Muscle layer of duodenum (tissue), 2 donors: ENCODE data around the gene SYNGR1.
"Not testable (repeated sequence)": the region's sequence is repeated elsewhere in the genome, so short reads cannot be mapped to it uniquely, and the experiment has no call there.

Experiments
- H3K27ac ChIP-seq: one replicate; pipeline ENCODE4 v1.7.0; 2013; ENCODE audit warnings: mild to moderate bottlenecking, low read length
- H3K27me3 ChIP-seq: one replicate; pipeline ENCODE4 v1.7.0; 2013; ENCODE audit warnings: low read depth, mild to moderate bottlenecking, control low read depth, low read length
- H3K36me3 ChIP-seq, 2 donors: one replicate each; pipeline ENCODE4 v1.7.0; 2013; ENCODE audit warnings: low read length in 2 of 2, control low read depth in 1 of 2, mild to moderate bottlenecking in 1 of 2; ENCODE audit not compliant: insufficient read depth in 2 of 2, control insufficient read depth in 1 of 2
- H3K4me1 ChIP-seq, 2 donors: one replicate each; pipeline ENCODE4 v1.7.0; 2013; ENCODE audit warnings: low read length in 2 of 2, mild to moderate bottlenecking in 2 of 2, control low read depth in 1 of 2, moderate library complexity in 1 of 2; ENCODE audit not compliant: insufficient read depth in 2 of 2, control insufficient read depth in 1 of 2
- H3K4me3 ChIP-seq, 2 donors: one replicate each; pipeline ENCODE4 v1.7.0; 2013; ENCODE audit warnings: low read length in 2 of 2, low read depth in 1 of 2, mild to moderate bottlenecking in 1 of 2
- H3K9me3 ChIP-seq, 2 donors: one replicate each; pipeline ENCODE4 v1.7.0; 2013; ENCODE audit warnings: low read length in 2 of 2, control low read depth in 1 of 2, mild to moderate bottlenecking in 1 of 2; ENCODE audit not compliant: control insufficient read depth in 1 of 2
- donor health status: healthy.

Gene SYNGR1

DNA sequence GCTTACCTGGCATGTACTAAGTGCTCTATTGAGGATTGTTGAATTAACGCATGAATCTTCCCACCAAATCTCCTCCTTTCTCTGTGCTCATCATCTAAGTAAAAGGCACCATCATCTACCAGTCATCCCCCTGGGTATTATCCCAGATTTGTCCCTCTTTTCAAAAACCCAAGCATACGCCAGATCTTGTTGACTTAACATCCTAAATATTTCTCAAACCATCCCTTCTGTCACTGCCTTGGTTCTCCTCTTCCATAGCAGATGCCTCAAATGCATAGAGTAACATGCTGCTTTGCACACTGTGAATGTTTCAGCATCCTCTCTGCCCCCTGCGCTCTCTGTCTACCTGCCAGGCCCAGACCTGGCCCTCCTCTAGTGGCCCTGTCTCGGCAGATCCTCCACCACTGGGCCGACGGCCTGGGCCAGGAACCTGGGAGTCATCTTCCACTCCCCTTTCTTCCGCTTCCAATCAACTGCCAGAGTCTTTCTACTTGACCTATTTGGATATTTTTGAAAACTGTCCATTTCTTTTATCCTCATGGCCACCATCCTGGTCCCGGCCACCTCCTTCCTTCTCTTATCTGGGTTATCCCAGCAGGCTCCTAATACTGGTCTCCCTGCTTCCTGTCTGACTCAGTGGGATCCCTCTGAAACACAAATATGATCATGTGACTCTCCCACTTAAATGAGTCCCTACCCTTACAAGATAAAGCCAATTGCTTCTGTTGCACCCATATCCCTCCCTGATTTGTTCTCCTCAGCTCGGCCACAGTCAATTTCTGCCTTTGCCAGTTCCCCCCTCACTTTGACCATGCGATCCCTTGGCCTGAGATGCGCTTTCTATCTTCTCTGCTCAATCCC is 46.4 kb downstream of the SYNGR1 start:
- peaks cover 4 to 11% of the 10 kb centered on the region in 2 donors for H3K4me1 ChIP-seq
- H3K27me3 ChIP-seq = no peaks in the 10 kb centered on the region
- H3K36me3 ChIP-seq = no peaks in the 10 kb centered on the region
- no peak overlapping the region for H3K27ac ChIP-seq
- H3K9me3 ChIP-seq = no peaks in the 10 kb centered on the region
- no peak overlapping the region for H3K4me3 ChIP-seq

DNA sequence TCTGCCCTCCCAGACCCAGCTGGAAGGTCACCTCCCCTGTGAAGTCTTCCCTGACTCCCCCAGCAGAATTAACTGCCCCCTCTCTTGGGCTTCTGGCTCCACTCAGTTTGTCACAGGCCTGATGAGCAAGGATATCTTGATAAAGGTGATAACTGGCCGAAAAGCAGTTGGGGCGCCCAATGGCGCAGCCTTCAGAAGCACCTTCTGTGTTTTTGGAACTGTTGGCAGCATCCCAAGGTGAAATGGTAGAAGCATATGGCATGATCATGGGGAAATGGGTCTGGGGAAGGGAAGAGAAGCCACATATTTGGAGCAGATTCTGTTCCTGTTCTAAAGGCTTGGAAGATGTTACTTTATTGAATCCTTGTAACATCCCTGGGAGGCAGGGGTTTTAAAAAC is 47.0 kb downstream of the SYNGR1 start:
- no peaks in the 10 kb centered on the region for H3K36me3 ChIP-seq
- H3K4me3 ChIP-seq = no peak overlapping the region
- no peak overlapping the region for H3K27ac ChIP-seq
- peaks cover 4 to 13% of the 10 kb centered on the region in 2 donors for H3K4me1 ChIP-seq
- H3K27me3 ChIP-seq = no peaks in the 10 kb centered on the region
- no peaks in the 10 kb centered on the region for H3K9me3 ChIP-seq

DNA sequence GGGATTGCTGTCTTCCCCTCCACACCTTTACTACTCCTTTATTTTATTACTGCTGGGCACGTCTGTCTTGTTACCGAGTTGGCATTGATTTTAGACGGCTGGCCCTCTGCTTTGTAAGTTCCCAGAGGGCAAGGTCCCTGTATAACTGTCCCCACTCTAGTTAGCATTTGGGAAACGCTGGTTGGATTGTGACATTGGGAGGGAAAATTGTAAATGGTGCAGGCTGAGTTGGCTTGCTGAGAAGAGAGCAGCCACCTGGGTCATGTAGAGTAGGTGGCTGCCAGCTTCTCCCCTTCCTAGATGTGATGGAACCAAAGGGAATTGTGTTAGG is 51.5 kb downstream of the SYNGR1 start:
- H3K9me3 ChIP-seq = no peaks in the 10 kb centered on the region
- H3K36me3 ChIP-seq = no peaks in the 10 kb centered on the region
- H3K27ac ChIP-seq = no peak overlapping the region
- H3K4me3 ChIP-seq = no peak overlapping the region
- H3K27me3 ChIP-seq = no peaks in the 10 kb centered on the region
- H3K4me1 ChIP-seq = peaks cover 10 to 25% of the 10 kb centered on the region in 2 donors

DNA sequence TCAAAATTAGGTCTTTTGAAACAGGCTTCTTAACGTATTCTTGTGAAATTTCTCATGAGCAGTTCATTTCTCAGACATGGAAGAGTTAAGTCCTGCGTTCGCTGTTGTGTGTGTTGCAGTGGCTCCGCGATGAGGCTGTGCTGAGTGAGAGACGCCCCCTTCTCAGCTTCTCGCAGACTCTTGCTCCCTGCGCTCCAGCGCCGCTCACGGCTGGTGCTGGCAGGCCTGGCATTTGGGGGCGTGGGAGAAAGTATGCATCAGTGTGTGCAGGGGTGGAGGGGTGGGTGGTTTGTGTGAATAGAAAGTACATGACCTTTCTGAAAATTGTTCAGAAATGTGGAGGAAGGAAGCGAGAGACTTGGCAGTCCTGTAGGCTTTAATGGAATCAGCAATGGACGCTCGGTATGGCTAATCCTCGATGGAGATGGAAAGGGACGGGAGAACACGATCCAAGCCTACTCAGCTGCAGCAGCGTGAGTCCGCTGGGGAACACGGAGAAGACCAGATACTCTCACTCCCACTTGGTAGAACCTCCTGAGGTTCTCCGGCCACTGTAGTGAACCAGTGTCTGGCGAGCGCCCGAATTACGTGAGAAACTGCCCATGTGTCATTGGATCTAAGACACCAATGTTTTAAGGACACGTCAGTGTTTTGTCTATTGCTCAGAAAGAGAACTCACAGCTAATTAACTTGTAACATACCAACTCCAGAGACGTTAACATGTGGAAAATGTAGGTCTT is 55.7 kb downstream of the SYNGR1 start:
- Histone ChIP-seq H3K9me3 (no peaks in the 10 kb centered on the region), H3K27me3 (no peaks in the 10 kb centered on the region), H3K4me3 (peak overlapping the region; percentile 22 to 41), H3K36me3 (no peaks in the 10 kb centered on the region), H3K27ac (peak overlapping the region; percentile 35), H3K4me1 (peaks cover 6 to 20% of the 10 kb centered on the region in 2 donors)

DNA sequence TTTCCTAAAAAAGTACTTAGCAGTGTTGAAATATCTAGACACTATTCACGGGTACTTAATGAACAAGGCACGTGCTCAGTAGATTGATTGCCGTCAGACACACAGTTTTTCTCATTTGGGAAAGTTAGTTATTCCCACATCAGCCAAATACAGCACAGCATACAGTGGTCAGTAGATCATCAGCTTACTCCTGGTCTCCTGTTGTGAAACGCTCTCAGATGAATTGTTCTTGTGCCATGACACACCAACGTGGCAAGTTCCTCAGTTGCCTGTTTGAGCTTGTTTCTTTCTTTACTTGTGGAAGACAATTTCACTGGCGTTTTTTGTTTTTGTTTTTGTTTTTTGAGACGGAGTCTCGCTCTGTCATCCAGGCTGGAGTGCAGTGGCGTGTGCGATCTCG is 58.4 kb downstream of the SYNGR1 start:
- Histone ChIP-seq H3K27ac (no peak overlapping the region), H3K27me3 (no peaks in the 10 kb centered on the region), H3K4me3 (no peak overlapping the region), H3K9me3 (no peaks in the 10 kb centered on the region), H3K36me3 (no peaks in the 10 kb centered on the region), H3K4me1 (peaks cover 6 to 12% of the 10 kb centered on the region in 2 donors)

DNA sequence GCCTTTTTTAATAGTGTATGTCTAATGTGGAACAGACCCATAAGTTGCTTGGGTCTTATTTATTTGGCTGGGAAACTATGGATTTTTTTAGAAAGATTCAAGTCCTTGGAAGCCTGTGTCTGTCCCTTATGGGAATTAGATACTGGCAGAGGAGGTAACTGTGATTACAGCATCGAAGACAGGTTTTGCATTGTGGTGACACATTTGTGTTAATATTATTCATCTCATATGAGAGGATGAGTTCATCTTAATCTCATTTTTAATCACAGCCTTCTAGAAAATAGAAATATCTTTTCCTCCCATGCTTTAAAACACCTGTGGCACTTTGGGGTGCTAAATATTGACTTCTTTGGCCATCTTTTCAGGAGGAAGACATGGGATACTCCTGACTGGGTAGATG is 59.0 kb downstream of the SYNGR1 start:
- H3K4me3 ChIP-seq = no peak overlapping the region
- H3K9me3 ChIP-seq = no peaks in the 10 kb centered on the region
- H3K36me3 ChIP-seq = no peaks in the 10 kb centered on the region
- peaks cover 6 to 12% of the 10 kb centered on the region in 2 donors for H3K4me1 ChIP-seq
- no peak overlapping the region for H3K27ac ChIP-seq
- H3K27me3 ChIP-seq = no peaks in the 10 kb centered on the region

DNA sequence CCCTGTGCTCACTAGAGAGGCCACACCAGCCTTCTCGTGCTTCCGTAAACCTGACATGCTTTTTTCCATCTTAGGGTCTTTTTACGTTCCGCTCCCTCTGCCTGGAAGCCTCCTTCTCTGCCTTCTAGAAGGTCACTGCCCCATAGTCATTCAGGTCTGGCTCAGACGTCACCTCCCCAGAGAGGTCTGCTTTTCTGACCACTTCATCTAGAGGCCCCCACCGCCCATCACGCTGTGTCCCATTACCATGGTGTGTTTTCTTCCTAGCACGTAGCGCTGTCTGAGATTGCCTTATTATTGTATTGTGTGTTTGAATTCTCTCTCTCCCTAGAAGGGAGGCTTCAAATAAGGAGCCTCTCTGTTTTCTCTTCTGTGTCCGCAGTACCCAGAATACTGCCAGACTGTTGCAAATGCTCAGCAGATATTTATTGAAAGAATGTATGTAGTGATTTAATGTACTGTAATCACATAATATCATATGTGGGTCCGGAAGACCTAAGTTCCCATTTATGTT is 59.8 kb downstream of the SYNGR1 start:
- Histone ChIP-seq H3K27me3 (no peaks in the 10 kb centered on the region), H3K4me3 (no peak overlapping the region), H3K9me3 (no peaks in the 10 kb centered on the region), H3K36me3 (no peaks in the 10 kb centered on the region), H3K27ac (no peak overlapping the region), H3K4me1 (peaks cover 6 to 10% of the 10 kb centered on the region in 2 donors)

DNA sequence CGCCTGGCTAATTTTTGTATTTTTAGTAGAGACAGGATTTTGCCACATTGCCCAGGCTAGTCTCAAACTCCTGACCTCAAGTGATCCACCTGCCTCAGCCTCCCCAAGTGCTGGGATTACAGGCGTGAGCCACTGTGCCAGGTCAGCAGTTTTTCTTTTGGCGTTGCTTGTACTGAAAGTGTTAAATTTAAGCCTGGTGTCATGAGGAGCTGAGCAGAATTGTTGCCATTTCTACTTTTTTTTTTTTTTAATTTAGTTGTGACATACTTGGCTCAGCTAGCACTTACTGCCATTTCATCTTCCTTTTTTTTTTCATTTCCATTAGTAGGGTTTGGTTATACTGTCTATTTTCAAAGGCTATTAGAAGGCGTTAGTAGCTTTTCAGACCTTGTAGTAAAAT is 60.5 kb downstream of the SYNGR1 start:
- no peak overlapping the region for H3K27ac ChIP-seq
- peaks cover 0 to 3% of the 10 kb centered on the region in 2 donors for H3K4me1 ChIP-seq
- H3K36me3 ChIP-seq = peaks cover 0 to 3% of the 10 kb centered on the region in 2 donors
- no peak overlapping the region for H3K4me3 ChIP-seq
- H3K9me3 ChIP-seq = no peaks in the 10 kb centered on the region
- H3K27me3 ChIP-seq = no peaks in the 10 kb centered on the region

DNA sequence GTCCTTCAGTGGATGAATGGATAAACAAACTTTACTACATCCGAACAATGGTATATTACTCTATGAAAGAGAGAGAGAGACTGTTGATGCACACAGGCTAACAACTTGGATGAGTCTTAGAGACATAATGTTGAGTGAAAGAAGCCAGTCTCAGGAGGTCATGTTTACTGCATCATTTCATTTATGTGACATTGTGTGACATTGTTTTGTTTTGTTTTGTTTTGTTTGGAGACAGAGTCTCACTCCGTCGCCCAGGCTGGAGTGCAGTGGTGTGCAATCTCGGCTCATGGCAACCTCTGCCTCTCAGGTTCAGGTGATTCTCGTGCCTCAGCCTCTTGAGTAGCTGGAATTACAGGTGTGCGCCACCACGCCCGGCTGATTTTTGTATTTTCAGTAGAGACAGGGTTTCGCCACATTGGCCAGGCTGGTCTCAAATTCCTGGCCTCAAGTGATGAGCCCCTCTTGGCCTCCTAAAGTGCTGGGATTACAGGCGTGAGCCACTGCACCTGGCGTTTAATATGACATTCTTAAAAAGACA is 62.1 kb downstream of the SYNGR1 start:
- not testable (repeated sequence) for H3K27me3 ChIP-seq, H3K9me3 ChIP-seq, H3K4me1 ChIP-seq, H3K4me3 ChIP-seq, H3K27ac ChIP-seq
- H3K36me3 ChIP-seq = peaks cover 12 to 20% of the 10 kb centered on the region in 2 donors

DNA sequence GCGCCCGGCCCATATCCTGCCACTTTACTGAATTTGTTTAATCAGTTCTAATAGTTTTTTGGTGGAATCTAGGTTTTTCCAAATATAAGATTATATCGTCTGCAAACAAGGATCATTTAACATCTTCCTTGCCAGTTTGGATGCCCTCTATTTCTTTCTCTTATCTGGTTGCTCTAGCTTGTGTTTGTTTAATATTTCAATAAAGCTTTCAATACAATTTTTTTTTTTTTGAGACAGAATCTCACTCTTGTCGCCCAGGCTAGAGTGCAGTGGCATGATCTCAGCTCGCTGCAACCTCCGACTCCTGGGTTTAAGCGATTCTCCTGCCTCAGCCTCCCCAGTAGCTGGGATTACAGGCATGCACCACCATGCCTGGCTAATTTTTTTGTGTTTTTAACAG is 63.4 kb downstream of the SYNGR1 start:
- not testable (repeated sequence) for H3K27me3 ChIP-seq, H3K9me3 ChIP-seq, H3K4me1 ChIP-seq, H3K27ac ChIP-seq, H3K4me3 ChIP-seq
- peaks cover 22 to 33% of the 10 kb centered on the region in 2 donors for H3K36me3 ChIP-seq

DNA sequence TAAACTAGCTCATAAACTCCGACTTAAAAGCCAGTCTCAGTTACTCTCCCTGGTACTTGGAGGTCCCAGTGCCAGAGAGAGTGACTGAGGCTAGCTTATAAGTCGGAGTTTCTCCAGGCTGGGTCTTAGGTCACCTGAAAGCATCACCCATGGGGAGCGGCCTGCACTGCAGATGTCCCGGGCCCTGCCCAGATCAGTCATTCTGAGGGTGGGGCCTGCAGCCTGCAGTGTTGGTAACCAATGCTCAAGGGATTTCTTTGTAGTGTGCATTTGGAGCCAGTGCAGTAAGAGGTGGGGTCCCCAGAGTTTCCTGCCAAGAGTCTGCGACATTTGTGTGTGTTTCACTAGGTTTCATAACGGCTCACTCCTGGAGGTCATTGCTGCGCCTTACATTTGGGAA is 64.6 kb downstream of the SYNGR1 start:
- H3K4me3 ChIP-seq = no peak overlapping the region
- H3K9me3 ChIP-seq = no peaks in the 10 kb centered on the region
- no peak overlapping the region for H3K27ac ChIP-seq
- peaks cover 34 to 44% of the 10 kb centered on the region in 2 donors for H3K36me3 ChIP-seq
- H3K27me3 ChIP-seq = no peaks in the 10 kb centered on the region
- no peaks in the 10 kb centered on the region for H3K4me1 ChIP-seq
